HEK293T (cell line): ENCODE measurements around the gene IFIT3.
"Not testable (repeated sequence)": the region's sequence is repeated elsewhere in the genome, so short reads cannot be mapped to it uniquely, and the experiment has no call there.

Source experiments
- CTCF ChIA-PET: fragments of 350-600 bp; formaldehyde crosslinking; extraction: SDS; loops from one replicate; lab custom pipeline; 2021; ENCODE audit warnings: antibody characterized with exemption, inconsistent platforms; lab: Yijun Ruan, JAX
- POLR2A ChIA-PET: fragments of 350-600 bp; formaldehyde crosslinking; extraction: SDS; loops from one replicate; lab custom pipeline; 2020; ENCODE audit warnings: antibody characterized with exemption, inconsistent platforms; lab: Yijun Ruan, JAX
- DNase-seq: peaks from one replicate; pipeline ENCODE4 v3.0.0; 2012; ENCODE audit warnings: mixed read lengths; ENCODE audit errors: extremely low spot score
- ARNT ChIP-seq: fragments of 450-650 bp; IDR thresholded peaks from 2 replicates; pipeline ENCODE4 v1.6.1; 2017; ENCODE audit warnings: mild to moderate bottlenecking
- BHLHE40 ChIP-seq: fragments of 450-650 bp; IDR thresholded peaks from 2 replicates; pipeline ENCODE4 v1.6.1; 2016; ENCODE audit warnings: mild to moderate bottlenecking, moderate library complexity, borderline replicate concordance
- CTBP1 ChIP-seq: fragments of 450-650 bp; IDR thresholded peaks from 2 replicates; pipeline ENCODE4 v1.6.1; 2016; ENCODE audit warnings: borderline replicate concordance
- ELF4 ChIP-seq: fragments of 450-650 bp; IDR thresholded peaks from 2 replicates; pipeline ENCODE4 v1.6.1; 2017; ENCODE audit warnings: antibody characterized with exemption
- FOXA1 ChIP-seq: fragments of 450-650 bp; IDR thresholded peaks from 2 replicates; pipeline ENCODE4 v1.6.1; 2016; ENCODE audit warnings: mild to moderate bottlenecking
- FOXK2 ChIP-seq: fragments of 450-650 bp; IDR thresholded peaks from 2 replicates; pipeline ENCODE4 v1.6.1; 2016; ENCODE audit warnings: mild to moderate bottlenecking
- FOXM1 ChIP-seq: fragments of 450-650 bp; IDR thresholded peaks from 2 replicates; pipeline ENCODE4 v1.6.1; 2017; ENCODE audit warnings: mild to moderate bottlenecking, borderline replicate concordance
- HDGF ChIP-seq: fragments of 450-650 bp; IDR thresholded peaks from 2 replicates; pipeline ENCODE4 v1.6.1; 2017; ENCODE audit warnings: antibody characterized with exemption, borderline replicate concordance
- L3MBTL2 ChIP-seq: fragments of 450-650 bp; conservative IDR thresholded peaks from 2 replicates; pipeline ENCODE4 v1.6.1; 2016; ENCODE audit warnings: mild to moderate bottlenecking
- LEF1 ChIP-seq: fragments of 450-650 bp; IDR thresholded peaks from 2 replicates; pipeline ENCODE4 v1.6.1; 2017; ENCODE audit warnings: mild to moderate bottlenecking, borderline replicate concordance
- NFRKB ChIP-seq: fragments of 450-650 bp; IDR thresholded peaks from 2 replicates; pipeline ENCODE4 v1.6.1; 2016; ENCODE audit warnings: mild to moderate bottlenecking, moderate library complexity
- SP1 ChIP-seq: fragments of 450-650 bp; IDR thresholded peaks from 2 replicates; pipeline ENCODE4 v1.6.1; 2017
- SUZ12 ChIP-seq: fragments of 450-650 bp; IDR thresholded peaks from 2 replicates; pipeline ENCODE4 v1.6.1; 2016; ENCODE audit warnings: mild to moderate bottlenecking
- TARDBP ChIP-seq: fragments of 450-650 bp; IDR thresholded peaks from 2 replicates; pipeline ENCODE4 v1.6.1; 2016
- ZNF384 ChIP-seq: fragments of 450-650 bp; IDR thresholded peaks from 2 replicates; pipeline ENCODE4 v1.6.1; 2016
- TF ChIP-seq, protein P1 (sequence below): fragments of 450-650 bp; IDR thresholded peaks from 2 replicates; pipeline ENCODE4 v1.6.1; 2016

IFIT3 gene

GRCh38 chr10:89347701-89348457, 20.1 kb downstream of the IFIT3 start:
- TF ChIP-seq NFRKB (no peak), ELF4 (no peak), BHLHE40 (no peak), FOXA1 (no peak), LEF1 (no peak), SUZ12 (no peak), SP1 (no peak), CTBP1 (no peak), ZNF384 (no peak), FOXM1 (no peak), L3MBTL2 (no peak), TARDBP (no peak), HDGF (no peak), FOXK2 (no peak), ARNT (no peak)
- TF ChIP-seq, protein P1, sequence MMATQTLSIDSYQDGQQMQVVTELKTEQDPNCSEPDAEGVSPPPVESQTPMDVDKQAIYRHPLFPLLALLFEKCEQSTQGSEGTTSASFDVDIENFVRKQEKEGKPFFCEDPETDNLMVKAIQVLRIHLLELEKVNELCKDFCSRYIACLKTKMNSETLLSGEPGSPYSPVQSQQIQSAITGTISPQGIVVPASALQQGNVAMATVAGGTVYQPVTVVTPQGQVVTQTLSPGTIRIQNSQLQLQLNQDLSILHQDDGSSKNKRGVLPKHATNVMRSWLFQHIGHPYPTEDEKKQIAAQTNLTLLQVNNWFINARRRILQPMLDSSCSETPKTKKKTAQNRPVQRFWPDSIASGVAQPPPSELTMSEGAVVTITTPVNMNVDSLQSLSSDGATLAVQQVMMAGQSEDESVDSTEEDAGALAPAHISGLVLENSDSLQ, result no peak
- ChIA-PET POLR2A (no interaction called here), CTCF (no interaction called here)
- no peak for DNase-seq

- ChIA-PET POLR2A (no interaction called here), CTCF (no interaction called here)
- no peak for TF ChIP-seq FOXA1
- no peak for TF ChIP-seq HDGF
- no peak for TF ChIP-seq BHLHE40
- no peak for TF ChIP-seq LEF1
- TF ChIP-seq TARDBP, result no peak
- TF ChIP-seq, protein P1, result no peak
- no peak for TF ChIP-seq SP1
- no peak for TF ChIP-seq ELF4
- TF ChIP-seq FOXM1, result no peak
- no peak for TF ChIP-seq CTBP1
- TF ChIP-seq ARNT, result no peak
- TF ChIP-seq FOXK2, result no peak
- TF ChIP-seq SUZ12, result no peak
- TF ChIP-seq ZNF384, result no peak
- no peak for DNase-seq
Measured at GRCh38 chr10:89348481-89348880, 20.7 kb downstream of the IFIT3 start.

DNA sequence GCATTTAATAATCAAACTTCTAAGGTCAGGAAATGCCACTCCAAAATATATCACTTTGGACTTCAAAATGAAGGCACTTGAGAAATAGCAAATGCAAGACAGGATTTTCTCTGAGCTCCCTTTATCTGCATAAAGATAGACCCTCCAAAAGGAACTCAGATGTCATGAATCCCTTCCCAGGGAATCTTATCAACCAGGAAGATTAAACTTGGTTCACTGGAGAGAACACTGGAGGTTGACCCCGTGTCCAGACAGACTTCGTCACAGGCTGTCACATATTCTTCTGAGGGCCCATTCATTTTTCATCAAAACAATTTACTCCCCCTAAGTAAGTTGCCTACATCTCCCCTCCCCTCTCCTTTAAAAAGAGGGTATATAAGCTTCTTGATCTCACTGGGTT, 21.2 kb downstream of the IFIT3 start:
- ChIA-PET POLR2A (no interaction called here), CTCF (no interaction called here)
- no peak for DNase-seq
- no peak for TF ChIP-seq NFRKB
- no peak for TF ChIP-seq L3MBTL2
- TF ChIP-seq FOXM1, result no peak
- TF ChIP-seq TARDBP, result no peak
- no peak for TF ChIP-seq ARNT
- no peak for TF ChIP-seq HDGF
- TF ChIP-seq BHLHE40, result no peak
- TF ChIP-seq ELF4, result no peak
- TF ChIP-seq, protein P1, result no peak
- TF ChIP-seq ZNF384, result no peak
- TF ChIP-seq LEF1, result no peak
- TF ChIP-seq SP1, result no peak
- no peak for TF ChIP-seq FOXA1
- TF ChIP-seq SUZ12, result no peak
- no peak for TF ChIP-seq FOXK2
- no peak for TF ChIP-seq CTBP1

DNA sequence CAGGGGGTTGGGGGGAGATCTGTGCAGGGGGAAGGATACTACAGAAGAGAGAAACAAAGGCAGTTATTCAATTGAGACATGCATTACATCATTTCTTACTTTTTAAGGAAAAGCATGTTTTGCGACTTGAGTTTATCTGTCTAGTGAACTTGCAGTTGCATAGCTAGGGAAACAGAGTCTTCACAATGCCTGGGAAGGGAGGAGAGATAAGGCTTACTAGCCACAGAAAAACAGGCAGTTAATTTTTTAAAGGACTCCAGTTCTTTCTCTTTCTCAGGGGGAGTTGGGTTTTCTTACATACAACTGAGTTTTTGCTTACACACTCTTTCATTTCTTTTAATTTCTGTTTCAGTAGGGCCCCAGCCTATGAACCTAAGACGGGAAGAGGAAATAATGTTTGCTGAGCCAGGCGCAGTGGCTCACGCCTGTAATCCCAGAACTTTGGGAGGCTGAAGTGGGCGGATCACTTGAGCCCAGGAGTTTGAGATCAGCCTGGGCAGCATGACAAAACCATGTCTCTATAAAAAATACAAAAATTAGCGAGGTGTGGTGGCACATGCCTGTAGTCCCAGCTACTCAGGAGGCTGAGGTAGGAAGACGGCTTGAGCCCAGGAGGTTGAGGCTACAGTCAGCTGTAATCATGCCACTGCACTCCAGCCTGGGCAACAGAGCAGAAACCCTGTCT, 23.0 kb downstream of the IFIT3 start:
- DNase-seq, CTCF ChIA-PET, POLR2A ChIA-PET: not testable (repeated sequence)

DNA sequence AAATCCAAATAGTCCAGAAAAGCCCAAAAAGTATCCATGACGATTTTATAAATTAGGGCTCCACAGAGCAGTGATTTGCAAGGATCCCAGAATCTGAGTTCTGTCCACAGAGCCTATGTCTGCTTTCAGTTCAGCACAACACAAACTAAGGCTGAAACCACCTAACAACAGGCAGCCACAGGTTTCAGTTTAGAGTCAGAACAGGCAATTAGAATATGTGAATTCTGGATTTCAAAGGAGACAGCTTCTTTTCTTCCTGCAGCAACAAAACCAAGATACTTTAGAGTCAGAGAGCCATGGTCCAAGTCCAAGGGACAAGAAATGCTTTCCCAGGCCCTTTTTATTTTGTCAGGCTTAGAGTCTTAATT, 23.6 kb downstream of the IFIT3 start:
- DNase-seq, result no peak
- ChIA-PET CTCF (no interaction called here), POLR2A (no interaction called here)
- TF ChIP-seq HDGF (no peak), FOXA1 (no peak), FOXM1 (no peak), SUZ12 (no peak), NFRKB (no peak), BHLHE40 (no peak), ZNF384 (no peak), CTBP1 (no peak), ELF4 (no peak), L3MBTL2 (no peak), FOXK2 (no peak), TARDBP (no peak), LEF1 (no peak), SP1 (no peak), ARNT (no peak)
- TF ChIP-seq, protein P1, result no peak
